ENCODE data around the gene KCNK1.
"Not testable (repeated sequence)": the region's sequence is repeated elsewhere in the genome, so short reads cannot be mapped to it uniquely, and the experiment has no call there.

DNA sequence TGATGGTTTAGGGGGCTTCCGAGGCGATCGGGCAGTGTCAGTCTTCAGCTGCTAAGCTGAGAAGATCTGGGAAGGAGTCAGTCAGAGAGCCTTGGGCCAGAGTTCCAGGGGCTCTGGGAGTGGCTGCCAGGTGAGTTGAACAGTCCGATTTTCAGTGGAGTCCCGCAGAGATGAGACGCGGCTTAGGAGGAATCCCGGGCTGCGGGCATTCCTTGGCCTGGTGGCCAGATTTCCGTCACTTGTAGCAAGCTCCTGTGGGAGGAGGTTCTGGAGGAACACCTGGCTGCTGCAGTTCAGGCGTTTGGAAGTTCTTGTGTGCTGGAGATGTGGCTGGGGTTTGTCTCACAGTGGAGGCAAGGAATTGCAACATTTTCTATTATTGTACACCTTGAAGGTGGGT lies 72.7 kb downstream of the KCNK1 start:
- TF ChIP-seq, protein P1, sequence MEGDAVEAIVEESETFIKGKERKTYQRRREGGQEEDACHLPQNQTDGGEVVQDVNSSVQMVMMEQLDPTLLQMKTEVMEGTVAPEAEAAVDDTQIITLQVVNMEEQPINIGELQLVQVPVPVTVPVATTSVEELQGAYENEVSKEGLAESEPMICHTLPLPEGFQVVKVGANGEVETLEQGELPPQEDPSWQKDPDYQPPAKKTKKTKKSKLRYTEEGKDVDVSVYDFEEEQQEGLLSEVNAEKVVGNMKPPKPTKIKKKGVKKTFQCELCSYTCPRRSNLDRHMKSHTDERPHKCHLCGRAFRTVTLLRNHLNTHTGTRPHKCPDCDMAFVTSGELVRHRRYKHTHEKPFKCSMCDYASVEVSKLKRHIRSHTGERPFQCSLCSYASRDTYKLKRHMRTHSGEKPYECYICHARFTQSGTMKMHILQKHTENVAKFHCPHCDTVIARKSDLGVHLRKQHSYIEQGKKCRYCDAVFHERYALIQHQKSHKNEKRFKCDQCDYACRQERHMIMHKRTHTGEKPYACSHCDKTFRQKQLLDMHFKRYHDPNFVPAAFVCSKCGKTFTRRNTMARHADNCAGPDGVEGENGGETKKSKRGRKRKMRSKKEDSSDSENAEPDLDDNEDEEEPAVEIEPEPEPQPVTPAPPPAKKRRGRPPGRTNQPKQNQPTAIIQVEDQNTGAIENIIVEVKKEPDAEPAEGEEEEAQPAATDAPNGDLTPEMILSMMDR (IDR thresholded peaks at IDR 0.05): not testable (repeated sequence)
- not testable (repeated sequence) for TF ChIP-seq POLR2AphosphoS5, EP300 (IDR thresholded peaks at IDR 0.05)
